ENCODE data around the gene PAX8.
"Not testable (repeated sequence)": the region's sequence is repeated elsewhere in the genome, so short reads cannot be mapped to it uniquely, and the experiment has no call there.

PAX8 gene

DNA sequence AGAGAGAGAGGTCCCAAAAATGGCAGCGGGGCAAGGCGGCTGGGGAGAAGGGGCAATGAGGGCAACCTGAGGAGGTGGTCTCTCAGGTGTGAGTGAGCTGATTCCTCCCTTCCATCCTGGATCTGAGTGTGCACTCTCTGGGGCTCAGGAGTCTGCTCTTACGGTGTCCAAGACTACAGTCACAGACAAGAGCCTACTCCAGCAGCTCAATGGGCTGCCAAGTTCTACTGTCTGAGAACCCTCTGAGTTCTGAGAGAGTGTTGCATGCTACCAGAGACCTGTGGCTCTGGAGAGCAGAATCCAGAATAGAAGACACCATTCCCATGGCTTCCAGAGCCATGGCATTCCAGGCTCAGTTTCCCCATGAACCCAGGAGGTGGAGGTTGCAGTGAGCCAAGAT lies 7.1 kb upstream of the PAX8 start:
- H3K4me1 ChIP-seq (ENCODE audit: control insufficient read depth, insufficient read depth, low read length), result no peaks in the 10 kb centered on the region
- CTCF ChIA-PET, result no interaction called here

DNA sequence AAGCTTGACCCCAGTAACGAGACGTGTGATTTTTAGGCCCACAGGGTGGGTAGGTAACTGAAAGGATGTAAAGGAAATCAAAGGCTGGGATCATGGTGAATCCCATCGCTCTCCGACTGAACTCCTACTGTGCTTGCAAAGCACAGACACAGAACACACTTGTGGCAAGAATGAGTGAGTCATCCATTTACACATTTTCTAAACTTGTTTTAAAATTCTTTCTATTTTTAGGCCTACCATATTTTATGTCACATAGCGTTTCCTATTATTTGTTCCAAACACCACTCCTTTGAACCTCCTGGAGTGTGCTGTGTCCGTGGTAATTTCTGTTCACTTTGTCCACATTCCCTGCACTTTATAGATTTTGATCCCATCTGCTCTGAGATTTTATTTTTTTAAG lies 6.3 kb upstream of the PAX8 start:
- POLR2A ChIA-PET; H3K9me3 ChIP-seq (ENCODE audit: control insufficient read depth, insufficient read depth, low read depth, low read length); H3K4me1 ChIP-seq (ENCODE audit: control insufficient read depth, insufficient read depth, low read length); H3K36me3 ChIP-seq (ENCODE audit: control insufficient read depth in 2 of 2, insufficient read depth in 1 of 2, low read length in 2 of 2); H3K4me3 ChIP-seq (ENCODE audit: low read depth, low read length); H3K27ac ChIP-seq (ENCODE audit: extremely low read depth, low read depth, low read length); CTCF ChIA-PET: not testable (repeated sequence)

More for the DNA sequence above, 7.1 kb upstream of the PAX8 start:
- POLR2A ChIA-PET, result no interaction called here
- H3K9me3 ChIP-seq (ENCODE audit: control insufficient read depth, insufficient read depth, low read depth, low read length), result no peaks in the 10 kb centered on the region
- H3K4me3 ChIP-seq (ENCODE audit: low read depth, low read length), result no peak overlapping the region
- TF ChIP-seq ZNF292 (tag by site-specific recombination; IDR thresholded peaks at IDR 0.05; ENCODE audit: borderline replicate concordance, low read depth), result no peak
- no peak for TF ChIP-seq GLI4 (tag by site-specific recombination; IDR thresholded peaks at IDR 0.05)
- TF ChIP-seq ZNF529 (tag by site-specific recombination; IDR thresholded peaks at IDR 0.05; ENCODE audit: insufficient replicate concordance), result no peak
- TF ChIP-seq, protein P1, sequence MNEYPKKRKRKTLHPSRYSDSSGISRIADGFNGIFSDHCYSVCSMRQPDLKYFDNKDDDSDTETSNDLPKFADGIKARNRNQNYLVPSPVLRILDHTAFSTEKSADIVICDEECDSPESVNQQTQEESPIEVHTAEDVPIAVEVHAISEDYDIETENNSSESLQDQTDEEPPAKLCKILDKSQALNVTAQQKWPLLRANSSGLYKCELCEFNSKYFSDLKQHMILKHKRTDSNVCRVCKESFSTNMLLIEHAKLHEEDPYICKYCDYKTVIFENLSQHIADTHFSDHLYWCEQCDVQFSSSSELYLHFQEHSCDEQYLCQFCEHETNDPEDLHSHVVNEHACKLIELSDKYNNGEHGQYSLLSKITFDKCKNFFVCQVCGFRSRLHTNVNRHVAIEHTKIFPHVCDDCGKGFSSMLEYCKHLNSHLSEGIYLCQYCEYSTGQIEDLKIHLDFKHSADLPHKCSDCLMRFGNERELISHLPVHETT (tag by site-specific recombination; IDR thresholded peaks at IDR 0.05), result no peak
- TF ChIP-seq BCL11B (tag by site-specific recombination; IDR thresholded peaks at IDR 0.05; ENCODE audit: low read depth), result no peak
- TF ChIP-seq ZFP3 (tag by site-specific recombination; IDR thresholded peaks at IDR 0.05; ENCODE audit: low read depth), result no peak
- TF ChIP-seq ZNF544 (tag by site-specific recombination; IDR thresholded peaks at IDR 0.05), result no peak
- no peak for TF ChIP-seq ZNF10 (tag by site-specific recombination; IDR thresholded peaks at IDR 0.05)
- TF ChIP-seq, protein P2, sequence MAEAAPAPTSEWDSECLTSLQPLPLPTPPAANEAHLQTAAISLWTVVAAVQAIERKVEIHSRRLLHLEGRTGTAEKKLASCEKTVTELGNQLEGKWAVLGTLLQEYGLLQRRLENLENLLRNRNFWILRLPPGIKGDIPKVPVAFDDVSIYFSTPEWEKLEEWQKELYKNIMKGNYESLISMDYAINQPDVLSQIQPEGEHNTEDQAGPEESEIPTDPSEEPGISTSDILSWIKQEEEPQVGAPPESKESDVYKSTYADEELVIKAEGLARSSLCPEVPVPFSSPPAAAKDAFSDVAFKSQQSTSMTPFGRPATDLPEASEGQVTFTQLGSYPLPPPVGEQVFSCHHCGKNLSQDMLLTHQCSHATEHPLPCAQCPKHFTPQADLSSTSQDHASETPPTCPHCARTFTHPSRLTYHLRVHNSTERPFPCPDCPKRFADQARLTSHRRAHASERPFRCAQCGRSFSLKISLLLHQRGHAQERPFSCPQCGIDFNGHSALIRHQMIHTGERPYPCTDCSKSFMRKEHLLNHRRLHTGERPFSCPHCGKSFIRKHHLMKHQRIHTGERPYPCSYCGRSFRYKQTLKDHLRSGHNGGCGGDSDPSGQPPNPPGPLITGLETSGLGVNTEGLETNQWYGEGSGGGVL (tag by site-specific recombination; IDR thresholded peaks at IDR 0.05), result no peak
- TF ChIP-seq, protein P3, sequence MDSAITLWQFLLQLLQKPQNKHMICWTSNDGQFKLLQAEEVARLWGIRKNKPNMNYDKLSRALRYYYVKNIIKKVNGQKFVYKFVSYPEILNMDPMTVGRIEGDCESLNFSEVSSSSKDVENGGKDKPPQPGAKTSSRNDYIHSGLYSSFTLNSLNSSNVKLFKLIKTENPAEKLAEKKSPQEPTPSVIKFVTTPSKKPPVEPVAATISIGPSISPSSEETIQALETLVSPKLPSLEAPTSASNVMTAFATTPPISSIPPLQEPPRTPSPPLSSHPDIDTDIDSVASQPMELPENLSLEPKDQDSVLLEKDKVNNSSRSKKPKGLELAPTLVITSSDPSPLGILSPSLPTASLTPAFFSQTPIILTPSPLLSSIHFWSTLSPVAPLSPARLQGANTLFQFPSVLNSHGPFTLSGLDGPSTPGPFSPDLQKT (IDR thresholded peaks at IDR 0.05; ENCODE audit: borderline replicate concordance, low read depth, low read length), result no peak
- no peak for TF ChIP-seq ZNF146 (tag by site-specific recombination; IDR thresholded peaks at IDR 0.05)
- TF ChIP-seq ZEB2 (tag by site-specific recombination; IDR thresholded peaks at IDR 0.05), result no peak
- TF ChIP-seq, protein P4, sequence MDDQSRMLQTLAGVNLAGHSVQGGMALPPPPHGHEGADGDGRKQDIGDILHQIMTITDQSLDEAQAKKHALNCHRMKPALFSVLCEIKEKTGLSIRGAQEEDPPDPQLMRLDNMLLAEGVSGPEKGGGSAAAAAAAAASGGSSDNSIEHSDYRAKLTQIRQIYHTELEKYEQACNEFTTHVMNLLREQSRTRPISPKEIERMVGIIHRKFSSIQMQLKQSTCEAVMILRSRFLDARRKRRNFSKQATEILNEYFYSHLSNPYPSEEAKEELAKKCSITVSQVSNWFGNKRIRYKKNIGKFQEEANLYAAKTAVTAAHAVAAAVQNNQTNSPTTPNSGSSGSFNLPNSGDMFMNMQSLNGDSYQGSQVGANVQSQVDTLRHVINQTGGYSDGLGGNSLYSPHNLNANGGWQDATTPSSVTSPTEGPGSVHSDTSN (CRISPR knock-in tag; IDR thresholded peaks at IDR 0.05), result no peak
- TF ChIP-seq, protein P5, sequence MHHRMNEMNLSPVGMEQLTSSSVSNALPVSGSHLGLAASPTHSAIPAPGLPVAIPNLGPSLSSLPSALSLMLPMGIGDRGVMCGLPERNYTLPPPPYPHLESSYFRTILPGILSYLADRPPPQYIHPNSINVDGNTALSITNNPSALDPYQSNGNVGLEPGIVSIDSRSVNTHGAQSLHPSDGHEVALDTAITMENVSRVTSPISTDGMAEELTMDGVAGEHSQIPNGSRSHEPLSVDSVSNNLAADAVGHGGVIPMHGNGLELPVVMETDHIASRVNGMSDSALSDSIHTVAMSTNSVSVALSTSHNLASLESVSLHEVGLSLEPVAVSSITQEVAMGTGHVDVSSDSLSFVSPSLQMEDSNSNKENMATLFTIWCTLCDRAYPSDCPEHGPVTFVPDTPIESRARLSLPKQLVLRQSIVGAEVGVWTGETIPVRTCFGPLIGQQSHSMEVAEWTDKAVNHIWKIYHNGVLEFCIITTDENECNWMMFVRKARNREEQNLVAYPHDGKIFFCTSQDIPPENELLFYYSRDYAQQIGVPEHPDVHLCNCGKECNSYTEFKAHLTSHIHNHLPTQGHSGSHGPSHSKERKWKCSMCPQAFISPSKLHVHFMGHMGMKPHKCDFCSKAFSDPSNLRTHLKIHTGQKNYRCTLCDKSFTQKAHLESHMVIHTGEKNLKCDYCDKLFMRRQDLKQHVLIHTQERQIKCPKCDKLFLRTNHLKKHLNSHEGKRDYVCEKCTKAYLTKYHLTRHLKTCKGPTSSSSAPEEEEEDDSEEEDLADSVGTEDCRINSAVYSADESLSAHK (tag by site-specific recombination; IDR thresholded peaks at IDR 0.05), result no peak
- no peak for TF ChIP-seq ZNF423 (tag by site-specific recombination; IDR thresholded peaks at IDR 0.05)
- TF ChIP-seq, protein P6, sequence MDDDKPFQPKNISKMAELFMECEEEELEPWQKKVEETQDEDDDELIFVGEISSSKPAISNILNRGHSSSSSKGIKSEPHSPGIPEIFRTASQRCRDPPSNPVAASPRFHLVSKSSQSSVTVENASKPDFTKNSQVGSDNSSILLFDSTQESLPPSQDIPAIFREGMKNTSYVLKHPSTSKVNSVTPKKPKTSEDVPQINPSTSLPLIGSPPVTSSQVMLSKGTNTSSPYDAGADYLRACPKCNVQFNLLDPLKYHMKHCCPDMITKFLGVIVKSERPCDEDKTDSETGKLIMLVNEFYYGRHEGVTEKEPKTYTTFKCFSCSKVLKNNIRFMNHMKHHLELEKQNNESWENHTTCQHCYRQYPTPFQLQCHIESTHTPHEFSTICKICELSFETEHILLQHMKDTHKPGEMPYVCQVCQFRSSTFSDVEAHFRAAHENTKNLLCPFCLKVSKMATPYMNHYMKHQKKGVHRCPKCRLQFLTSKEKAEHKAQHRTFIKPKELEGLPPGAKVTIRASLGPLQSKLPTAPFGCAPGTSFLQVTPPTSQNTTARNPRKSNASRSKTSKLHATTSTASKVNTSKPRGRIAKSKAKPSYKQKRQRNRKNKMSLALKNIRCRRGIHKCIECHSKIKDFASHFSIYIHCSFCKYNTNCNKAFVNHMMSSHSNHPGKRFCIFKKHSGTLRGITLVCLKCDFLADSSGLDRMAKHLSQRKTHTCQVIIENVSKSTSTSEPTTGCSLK (tag by site-specific recombination; IDR thresholded peaks at IDR 0.05), result no peak
- TF ChIP-seq, protein P7, sequence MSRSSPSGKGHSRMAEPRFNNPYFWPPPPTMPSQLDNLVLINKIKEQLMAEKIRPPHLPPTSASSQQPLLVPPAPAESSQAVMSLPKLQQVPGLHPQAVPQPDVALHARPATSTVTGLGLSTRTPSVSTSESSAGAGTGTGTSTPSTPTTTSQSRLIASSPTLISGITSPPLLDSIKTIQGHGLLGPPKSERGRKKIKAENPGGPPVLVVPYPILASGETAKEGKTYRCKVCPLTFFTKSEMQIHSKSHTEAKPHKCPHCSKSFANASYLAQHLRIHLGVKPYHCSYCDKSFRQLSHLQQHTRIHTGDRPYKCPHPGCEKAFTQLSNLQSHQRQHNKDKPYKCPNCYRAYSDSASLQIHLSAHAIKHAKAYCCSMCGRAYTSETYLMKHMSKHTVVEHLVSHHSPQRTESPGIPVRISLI (tag by site-specific recombination; IDR thresholded peaks at IDR 0.05), result no peak
- H3K27ac ChIP-seq (ENCODE audit: extremely low read depth, low read depth, low read length), result no peak overlapping the region
- no peaks in the 10 kb centered on the region for H3K36me3 ChIP-seq (ENCODE audit: control insufficient read depth in 2 of 2, insufficient read depth in 1 of 2, low read length in 2 of 2)
